ENCODE measurements around the gene MYRF.

GRCh38 chr11:61766353-61766841, 14.0 kb downstream of the MYRF start:
- TF ChIP-seq, protein P1, sequence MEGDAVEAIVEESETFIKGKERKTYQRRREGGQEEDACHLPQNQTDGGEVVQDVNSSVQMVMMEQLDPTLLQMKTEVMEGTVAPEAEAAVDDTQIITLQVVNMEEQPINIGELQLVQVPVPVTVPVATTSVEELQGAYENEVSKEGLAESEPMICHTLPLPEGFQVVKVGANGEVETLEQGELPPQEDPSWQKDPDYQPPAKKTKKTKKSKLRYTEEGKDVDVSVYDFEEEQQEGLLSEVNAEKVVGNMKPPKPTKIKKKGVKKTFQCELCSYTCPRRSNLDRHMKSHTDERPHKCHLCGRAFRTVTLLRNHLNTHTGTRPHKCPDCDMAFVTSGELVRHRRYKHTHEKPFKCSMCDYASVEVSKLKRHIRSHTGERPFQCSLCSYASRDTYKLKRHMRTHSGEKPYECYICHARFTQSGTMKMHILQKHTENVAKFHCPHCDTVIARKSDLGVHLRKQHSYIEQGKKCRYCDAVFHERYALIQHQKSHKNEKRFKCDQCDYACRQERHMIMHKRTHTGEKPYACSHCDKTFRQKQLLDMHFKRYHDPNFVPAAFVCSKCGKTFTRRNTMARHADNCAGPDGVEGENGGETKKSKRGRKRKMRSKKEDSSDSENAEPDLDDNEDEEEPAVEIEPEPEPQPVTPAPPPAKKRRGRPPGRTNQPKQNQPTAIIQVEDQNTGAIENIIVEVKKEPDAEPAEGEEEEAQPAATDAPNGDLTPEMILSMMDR (conservative IDR thresholded peaks at IDR 0.05; ENCODE audit: low read length), result no peak
- TF ChIP-seq EZH2phosphoT487 (IDR thresholded peaks at IDR 0.05; ENCODE audit: borderline replicate concordance), result no peak
